ENCODE measurements around the gene PRICKLE1.

The PRICKLE1 gene

GRCh38 chr12:42445891-42446290, 143.7 kb downstream of the PRICKLE1 start:
- no peak for DNase-seq

- DNase-seq: no peak
Observed at GRCh38 chr12:42444192-42444943, 145.2 kb downstream of the PRICKLE1 start.

GRCh38 chr12:42442888-42443287, 146.7 kb downstream of the PRICKLE1 start:
- DNase-seq: no peak

- no peak for DNase-seq
Observed at GRCh38 chr12:42442311-42442759, 147.2 kb downstream of the PRICKLE1 start.

GRCh38 chr12:42440608-42441007, 148.9 kb downstream of the PRICKLE1 start:
- DNase-seq: no peak

- no peak for DNase-seq
Observed at GRCh38 chr12:42432517-42433140, 156.9 kb downstream of the PRICKLE1 start.

GRCh38 chr12:42428850-42429249, 160.7 kb downstream of the PRICKLE1 start:
- DNase-seq: no peak

GRCh38 chr12:42426746-42427145, 162.8 kb downstream of the PRICKLE1 start:
- no peak for DNase-seq

- no peak for DNase-seq
Observed at GRCh38 chr12:42422785-42423184, 166.8 kb downstream of the PRICKLE1 start.

GRCh38 chr12:42421844-42422779, 167.4 kb downstream of the PRICKLE1 start:
- DNase-seq: no peak

- no peak for DNase-seq
Observed at GRCh38 chr12:42420395-42420794, 169.2 kb downstream of the PRICKLE1 start.

GRCh38 chr12:42410340-42410739, 179.2 kb downstream of the PRICKLE1 start:
- no peak for DNase-seq

GRCh38 chr12:42409471-42409870, 180.1 kb downstream of the PRICKLE1 start:
- DNase-seq: no peak

- no peak for DNase-seq
Observed at GRCh38 chr12:42407306-42407705, 182.2 kb downstream of the PRICKLE1 start.
